ENCODE results near the gene ATP6AP2. TPM values are rescaled to one million over a fixed set of nuclear protein-coding genes. Genes with fewer than 3 reads are reported as not detected.

The ATP6AP2 gene
- total and polyA plus RNA-seq, 2 of the 8 experiments (the other 6 are each of a cell fraction or from before 2014, with no cell fraction given), result 66.0 to 86.2 TPM

- Histone ChIP-seq H2BK120ac (replicated peaks; ENCODE audit: low read depth, low read length) (no peak overlapping the region), H3K9ac (replicated peaks in 1 of 4; ENCODE audit: extremely low read depth in 1 of 4, low read depth in 3 of 4, low read length in 3 of 4) (peak overlapping the region in 1 of 4 experiments; percentile 48; a peak in 2 of 7 replicates), H2BK20ac (ENCODE audit: low read length) (no peak overlapping the region), H3K23ac (ENCODE audit: insufficient read length) (no peak overlapping the region), H3K4me3 (ENCODE audit: extremely low read depth in 1 of 4, insufficient read depth in 2 of 4, low read depth in 3 of 4, low read length in 4 of 4) (peak overlapping the region; percentile 65 to 78 (median 71)), H3K23me2 (ENCODE audit: low read depth, low read length) (no peaks in the 10 kb centered on the region), H3K27me3 (replicated peaks in 1 of 4; ENCODE audit: control insufficient read depth in 3 of 4, extremely low read depth in 1 of 4, insufficient read depth in 3 of 4, low read length in 3 of 4) (no peaks in the 10 kb centered on the region), H4K20me1 (replicated peaks in 1 of 2; ENCODE audit: control insufficient read depth in 1 of 2, insufficient read depth in 2 of 2, low read length in 2 of 2) (peaks cover 2 to 3% of the 10 kb centered on the region in 2 experiments), H4K8ac (ENCODE audit: extremely low read depth, insufficient read depth, low read length) (no peak overlapping the region), H3K4ac (replicated peaks; ENCODE audit: insufficient read length, low read depth, low read length) (no peak overlapping the region), H2AFZ (ENCODE audit: low read length) (no peak overlapping the region), H3K27ac (ENCODE audit: low read depth, low read length) (peak overlapping the region; percentile 59; the same call in 1 of the 2 replicates), H3K79me1 (ENCODE audit: low read depth, low read length) (no peaks in the 10 kb centered on the region), H3K18ac (ENCODE audit: extremely low read depth, low read length) (no peak overlapping the region; the same call in 1 of the 2 replicates), H3K4me1 (replicated peaks in 1 of 4; ENCODE audit: control insufficient read depth in 3 of 4, insufficient read depth in 4 of 4, low read length in 3 of 4) (no peaks in the 10 kb centered on the region), H3K79me2 (ENCODE audit: control insufficient read depth in 1 of 2, insufficient read depth in 2 of 2, low read length in 2 of 2) (peaks cover 0 to 27% of the 10 kb centered on the region in 2 experiments; a peak in 2 of 4 replicates), H2BK15ac (ENCODE audit: low read length) (no peak overlapping the region), H4K91ac (replicated peaks; ENCODE audit: insufficient read length, low read length) (no peak overlapping the region), H3K56ac (replicated peaks; ENCODE audit: insufficient read length, low read depth, low read length) (no peak overlapping the region), H2BK12ac (ENCODE audit: low read depth, low read length) (no peak overlapping the region), H3K4me2 (ENCODE audit: insufficient read depth in 1 of 2, low read depth in 2 of 2, low read length in 2 of 2) (peak overlapping the region; percentile 39 to 57), H2BK5ac (ENCODE audit: low read depth, low read length) (no peak overlapping the region; the same call in 1 of the 2 replicates), H3K9me3 (ENCODE audit: insufficient read depth in 2 of 2, low read depth in 1 of 2, low read length in 1 of 2) (no peaks in the 10 kb centered on the region), H4K5ac (ENCODE audit: insufficient read length, low read depth, low read length) (peak overlapping the region; percentile 93), H3K14ac (ENCODE audit: insufficient read length) (no peak overlapping the region), H2AK5ac (ENCODE audit: low read depth, low read length) (no peak overlapping the region), H3K36me3 (ENCODE audit: control insufficient read depth in 2 of 4, insufficient read depth in 4 of 4, low read length in 3 of 4) (no peaks in the 10 kb centered on the region)
- POLR2A ChIA-PET (ENCODE audit: partially characterized antibody), result interaction anchor here (0.8 kb wide), 1 partner anchor 38 kb away, joined by 3 read pairs; no protein-coding TSS in a partner anchor
- 18% methylated on average over 12 of the region's 12 CpGs; no CpG with 5 or more reads in 1 of the 2 experiments for WGBS, 2 experiments (ENCODE audit: extremely low coverage in 1 of 2, insufficient coverage in 1 of 2, insufficient read length in 1 of 2, insufficient replicate concordance in 2 of 2, low coverage in 1 of 2, low lambda C conversion rate in 2 of 2, missing lambda C conversion rate in 1 of 2)
- CTCF ChIA-PET (ENCODE audit: partially characterized antibody), result interaction anchor here (0.7 kb wide), 1 partner anchor 9 kb away, joined by 3 read pairs; no protein-coding TSS in a partner anchor
- TF ChIP-seq BACH1 (IDR thresholded peaks at IDR 0.05; ENCODE audit: low read length), result no peak
- no peak for DNase-seq (ENCODE audit: low read depth in 1 of 2, low spot score in 2 of 2)
- FAIRE-seq, result no peak
These were observed 752 bp upstream of the ATP6AP2 start for GRCh38 chrX:40579900-40580536.
